Measurements from ENCODE around the gene IRX4.
"Not testable (repeated sequence)": the region's sequence is repeated elsewhere in the genome, so short reads cannot be mapped to it uniquely, and the experiment has no call there.

The IRX4 gene

DNA sequence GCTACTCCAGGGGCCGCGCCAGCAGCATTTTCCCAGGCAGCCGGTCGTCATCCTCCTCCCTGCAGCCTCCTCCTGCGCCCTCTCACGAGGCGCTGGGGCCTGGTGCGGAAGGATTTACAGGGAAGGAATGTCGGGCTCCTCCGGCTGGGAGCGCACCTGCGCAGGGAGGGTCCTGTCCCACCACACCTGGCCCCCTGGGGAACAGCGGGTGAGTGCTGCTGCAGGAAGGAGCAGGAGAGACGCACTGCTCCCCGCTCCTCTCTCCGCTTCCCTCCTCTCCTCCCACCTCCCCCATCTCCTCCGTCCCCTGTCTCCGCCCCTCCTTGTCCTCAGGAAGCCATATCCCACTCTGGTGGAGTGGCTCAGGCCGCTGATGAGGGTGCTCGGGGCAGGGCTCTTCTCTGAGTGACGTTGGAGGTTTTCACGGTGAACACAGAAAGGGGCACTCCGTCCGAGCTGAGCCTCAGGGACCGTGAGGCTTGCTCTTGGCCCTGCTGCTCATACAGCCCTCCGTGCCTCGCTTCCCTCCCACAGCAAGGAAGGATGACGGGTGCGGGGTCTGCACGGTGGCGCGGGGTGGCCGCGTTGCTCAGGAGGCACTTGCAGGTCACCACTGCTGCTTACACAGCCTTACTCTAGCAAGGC, 31.3 kb downstream of the IRX4 start:
- no peak overlapping the region for H3K9ac ChIP-seq (ENCODE audit: low read depth in 1 of 2, low read length in 2 of 2)
- no peak overlapping the region for H3K27ac ChIP-seq (ENCODE audit: low read depth in 2 of 2, low read length in 2 of 2)
- H3K9me3 ChIP-seq (ENCODE audit: control insufficient read depth in 2 of 2, low read length in 2 of 2), result no peaks in the 10 kb centered on the region
- peaks cover 14 to 17% of the 10 kb centered on the region in 2 donors for H3K27me3 ChIP-seq (ENCODE audit: control insufficient read depth in 2 of 2, insufficient read depth in 2 of 2, low read length in 2 of 2)
- H3K4me3 ChIP-seq (ENCODE audit: low read length in 2 of 2), result no peak overlapping the region
- H3K4me1 ChIP-seq (ENCODE audit: control insufficient read depth in 2 of 2, insufficient read depth in 2 of 2, low read length in 2 of 2), result no peaks in the 10 kb centered on the region
- no peaks in the 10 kb centered on the region for H3K36me3 ChIP-seq (ENCODE audit: control insufficient read depth in 2 of 2, insufficient read depth in 2 of 2, low read length in 2 of 2)

DNA sequence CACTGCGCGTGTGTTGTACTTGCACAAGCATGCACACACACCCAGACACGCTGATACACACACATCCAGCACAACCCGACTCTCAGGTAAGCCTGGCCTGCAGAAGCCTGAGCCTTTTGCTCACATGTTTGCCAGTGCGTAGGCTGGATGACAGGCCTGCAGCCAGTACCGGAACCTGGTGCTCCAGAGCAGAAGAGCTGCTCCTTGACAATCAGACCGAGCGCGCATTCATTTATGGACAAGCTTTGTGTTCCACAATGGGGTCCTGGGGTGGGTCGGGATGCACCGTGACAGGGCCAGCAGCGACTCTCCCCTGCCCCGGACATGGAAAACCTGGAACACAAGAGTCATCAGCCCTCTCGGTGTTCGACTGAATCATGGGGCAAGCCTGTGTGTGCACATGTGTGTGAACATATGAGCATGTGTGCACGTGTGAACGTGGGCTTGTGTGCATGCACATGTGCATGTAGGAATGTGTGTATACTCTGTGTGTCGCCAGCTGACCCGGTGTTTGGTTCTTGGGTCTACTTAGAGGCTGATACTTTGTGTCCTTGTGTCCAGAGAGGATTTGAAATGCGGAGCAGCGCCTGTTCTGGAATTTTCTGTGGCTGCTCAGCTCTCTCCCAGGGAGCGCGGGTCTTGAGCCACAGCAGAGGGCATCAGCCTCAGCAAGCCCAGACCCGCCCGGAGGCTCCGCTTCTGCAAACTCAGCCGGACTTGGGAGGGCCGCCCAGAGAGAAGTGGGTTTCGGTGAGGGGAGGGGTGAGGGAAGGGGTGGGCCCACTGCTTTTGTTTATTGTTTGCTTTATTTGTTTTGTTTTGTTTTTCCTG, 32.2 kb downstream of the IRX4 start:
- Histone ChIP-seq H3K4me3 (ENCODE audit: low read length in 2 of 2) (no peak overlapping the region), H3K9ac (ENCODE audit: low read depth in 1 of 2, low read length in 2 of 2) (no peak overlapping the region), H3K27me3 (ENCODE audit: control insufficient read depth in 2 of 2, insufficient read depth in 2 of 2, low read length in 2 of 2) (peaks cover 14 to 17% of the 10 kb centered on the region in 2 donors), H3K4me1 (ENCODE audit: control insufficient read depth in 2 of 2, insufficient read depth in 2 of 2, low read length in 2 of 2) (no peaks in the 10 kb centered on the region), H3K27ac (ENCODE audit: low read depth in 2 of 2, low read length in 2 of 2) (no peak overlapping the region), H3K36me3 (ENCODE audit: control insufficient read depth in 2 of 2, insufficient read depth in 2 of 2, low read length in 2 of 2) (no peaks in the 10 kb centered on the region), H3K9me3 (ENCODE audit: control insufficient read depth in 2 of 2, low read length in 2 of 2) (no peaks in the 10 kb centered on the region)

DNA sequence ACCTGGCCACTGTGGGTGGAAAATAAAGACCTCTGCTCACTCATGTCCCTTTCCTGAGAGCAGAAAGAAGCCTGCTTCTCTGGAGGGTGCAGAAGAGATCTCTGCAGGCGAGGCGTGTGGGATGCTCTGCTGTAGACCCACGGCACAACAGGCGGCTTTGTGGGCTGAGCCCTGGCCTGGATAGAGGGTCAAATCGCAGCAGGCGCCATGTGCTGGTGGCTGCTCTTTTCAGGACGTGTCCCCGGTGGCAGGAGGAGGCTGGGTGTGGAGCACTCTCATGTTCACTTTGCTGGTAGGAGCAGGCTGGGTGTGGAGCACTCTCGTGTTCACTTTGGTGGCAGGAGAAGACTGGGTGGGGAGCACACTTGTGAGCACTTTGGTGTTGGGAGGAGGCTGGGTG, 35.1 kb downstream of the IRX4 start:
- H3K9ac ChIP-seq (ENCODE audit: low read depth in 1 of 2, low read length in 2 of 2), result no peak overlapping the region
- no peaks in the 10 kb centered on the region for H3K36me3 ChIP-seq (ENCODE audit: control insufficient read depth in 2 of 2, insufficient read depth in 2 of 2, low read length in 2 of 2)
- H3K27ac ChIP-seq (ENCODE audit: low read depth in 2 of 2, low read length in 2 of 2), result no peak overlapping the region
- no peaks in the 10 kb centered on the region for H3K9me3 ChIP-seq (ENCODE audit: control insufficient read depth in 2 of 2, low read length in 2 of 2)
- no peaks in the 10 kb centered on the region for H3K4me1 ChIP-seq (ENCODE audit: control insufficient read depth in 2 of 2, insufficient read depth in 2 of 2, low read length in 2 of 2)
- H3K4me3 ChIP-seq (ENCODE audit: low read length in 2 of 2), result no peak overlapping the region
- H3K27me3 ChIP-seq (ENCODE audit: control insufficient read depth in 2 of 2, insufficient read depth in 2 of 2, low read length in 2 of 2), result peaks cover 11 to 12% of the 10 kb centered on the region in 2 donors

DNA sequence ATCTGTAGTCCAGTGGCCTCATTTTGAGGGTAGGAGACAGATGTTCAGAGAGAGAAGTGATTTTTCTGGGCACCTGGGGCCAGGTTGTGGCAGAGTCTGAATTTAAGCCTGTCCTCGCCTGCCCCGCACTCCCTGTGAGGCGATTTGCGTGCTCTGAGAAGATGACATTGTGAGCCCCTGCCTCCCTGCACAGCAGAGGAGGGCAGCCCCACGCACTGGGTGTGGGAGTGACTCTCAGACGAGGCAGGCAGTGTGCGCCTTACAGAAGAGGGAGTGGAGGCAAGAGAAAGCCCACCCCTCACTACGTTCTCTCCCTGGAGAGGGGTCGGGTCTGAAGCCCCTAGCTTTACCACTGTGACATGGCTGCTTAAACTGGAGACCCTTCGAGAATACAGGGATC, 35.7 kb downstream of the IRX4 start:
- Histone ChIP-seq H3K27ac (ENCODE audit: low read depth in 2 of 2, low read length in 2 of 2) (no peak overlapping the region), H3K4me1 (ENCODE audit: control insufficient read depth in 2 of 2, insufficient read depth in 2 of 2, low read length in 2 of 2) (no peaks in the 10 kb centered on the region), H3K27me3 (ENCODE audit: control insufficient read depth in 2 of 2, insufficient read depth in 2 of 2, low read length in 2 of 2) (peaks cover 12% of the 10 kb centered on the region in 2 donors), H3K4me3 (ENCODE audit: low read length in 2 of 2) (no peak overlapping the region), H3K9ac (ENCODE audit: low read depth in 1 of 2, low read length in 2 of 2) (no peak overlapping the region), H3K9me3 (ENCODE audit: control insufficient read depth in 2 of 2, low read length in 2 of 2) (no peaks in the 10 kb centered on the region), H3K36me3 (ENCODE audit: control insufficient read depth in 2 of 2, insufficient read depth in 2 of 2, low read length in 2 of 2) (no peaks in the 10 kb centered on the region)

DNA sequence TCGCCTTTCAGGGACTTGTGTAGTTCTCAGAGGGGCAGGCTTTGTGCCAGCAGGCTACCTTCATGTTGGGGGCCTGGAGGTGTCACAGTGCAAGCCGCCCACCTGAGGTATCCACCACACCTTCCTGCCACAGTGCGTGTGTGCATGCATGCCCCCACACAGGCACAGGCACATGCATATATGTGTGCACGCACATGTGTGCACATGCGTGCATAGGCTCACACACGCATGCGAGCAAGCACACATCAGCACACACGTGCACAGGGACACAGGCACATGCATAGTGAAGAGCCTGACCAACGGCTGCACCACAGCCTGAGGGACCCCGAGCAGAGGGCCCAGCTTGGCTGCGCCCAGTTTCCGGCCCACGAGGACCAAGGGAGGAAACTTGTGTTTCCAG, 36.1 kb downstream of the IRX4 start:
- Histone ChIP-seq H3K9me3 (ENCODE audit: control insufficient read depth in 2 of 2, low read length in 2 of 2) (no peaks in the 10 kb centered on the region), H3K36me3 (ENCODE audit: control insufficient read depth in 2 of 2, insufficient read depth in 2 of 2, low read length in 2 of 2) (no peaks in the 10 kb centered on the region), H3K4me3 (ENCODE audit: low read length in 2 of 2) (no peak overlapping the region), H3K27ac (ENCODE audit: low read depth in 2 of 2, low read length in 2 of 2) (no peak overlapping the region), H3K27me3 (ENCODE audit: control insufficient read depth in 2 of 2, insufficient read depth in 2 of 2, low read length in 2 of 2) (peaks cover 10 to 11% of the 10 kb centered on the region in 2 donors), H3K9ac (ENCODE audit: low read depth in 1 of 2, low read length in 2 of 2) (no peak overlapping the region), H3K4me1 (ENCODE audit: control insufficient read depth in 2 of 2, insufficient read depth in 2 of 2, low read length in 2 of 2) (no peaks in the 10 kb centered on the region)

DNA sequence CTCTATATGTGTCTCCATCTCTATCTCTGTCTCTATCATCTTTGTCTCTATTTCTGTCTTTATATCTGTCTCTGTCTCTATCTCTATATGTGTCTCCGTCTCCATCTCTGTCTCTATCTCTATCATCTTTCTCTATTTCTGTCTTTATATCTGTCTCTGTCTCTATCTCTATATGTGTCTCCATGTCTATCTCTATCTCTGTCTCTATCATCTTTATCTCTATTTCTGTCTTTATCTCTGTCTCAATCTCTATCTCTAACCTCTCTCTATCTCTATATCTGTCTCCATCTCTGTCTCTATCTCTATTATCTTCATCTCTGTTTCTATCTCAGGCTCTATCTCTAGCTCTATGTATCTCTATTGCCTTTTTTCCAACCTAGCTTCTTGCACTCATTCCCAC, 37.0 kb downstream of the IRX4 start:
- Histone ChIP-seq H3K27ac (ENCODE audit: low read depth in 2 of 2, low read length in 2 of 2) (no peak overlapping the region), H3K9me3 (ENCODE audit: control insufficient read depth in 2 of 2, low read length in 2 of 2) (no peaks in the 10 kb centered on the region), H3K4me1 (ENCODE audit: control insufficient read depth in 2 of 2, insufficient read depth in 2 of 2, low read length in 2 of 2) (no peaks in the 10 kb centered on the region), H3K9ac (ENCODE audit: low read depth in 1 of 2, low read length in 2 of 2) (no peak overlapping the region), H3K36me3 (ENCODE audit: control insufficient read depth in 2 of 2, insufficient read depth in 2 of 2, low read length in 2 of 2) (no peaks in the 10 kb centered on the region), H3K27me3 (ENCODE audit: control insufficient read depth in 2 of 2, insufficient read depth in 2 of 2, low read length in 2 of 2) (peaks cover 11 to 15% of the 10 kb centered on the region in 2 donors), H3K4me3 (ENCODE audit: low read length in 2 of 2) (no peak overlapping the region)

DNA sequence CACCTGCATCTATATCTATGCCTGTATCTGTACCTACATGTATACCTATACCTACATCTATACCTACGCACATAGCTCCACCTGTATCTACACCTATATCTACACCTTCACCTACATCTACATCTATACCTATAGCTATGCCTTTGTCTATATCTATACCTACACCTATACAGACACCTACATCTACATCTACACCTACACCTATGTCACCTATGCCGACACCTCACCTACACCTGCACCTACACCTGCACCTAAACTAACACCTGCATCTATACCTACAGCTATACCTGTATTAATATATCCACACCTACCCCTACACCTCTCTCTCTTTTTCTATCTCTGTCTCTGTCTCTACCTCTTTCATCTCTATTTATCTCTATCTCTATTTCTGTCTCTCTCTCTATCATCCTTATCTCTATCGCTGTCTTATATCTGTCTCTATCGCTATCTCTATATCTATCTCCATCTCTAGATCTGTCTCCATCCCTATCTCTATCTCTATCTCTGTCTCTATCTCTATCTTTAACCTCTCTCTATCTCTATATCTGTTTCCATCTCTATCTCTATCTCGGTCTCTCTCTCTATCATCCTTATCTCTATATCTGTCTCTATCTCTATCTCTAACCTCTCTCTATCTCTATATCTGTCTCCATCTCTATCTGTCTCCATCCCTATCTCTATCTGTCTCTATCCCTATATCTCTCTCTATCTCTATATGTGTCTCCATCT, 37.9 kb downstream of the IRX4 start:
- Histone ChIP-seq H3K27ac (ENCODE audit: low read depth in 2 of 2, low read length in 2 of 2) (no peak overlapping the region), H3K4me3 (ENCODE audit: low read length in 2 of 2) (no peak overlapping the region), H3K36me3 (ENCODE audit: control insufficient read depth in 2 of 2, insufficient read depth in 2 of 2, low read length in 2 of 2) (no peaks in the 10 kb centered on the region), H3K27me3 (ENCODE audit: control insufficient read depth in 2 of 2, insufficient read depth in 2 of 2, low read length in 2 of 2) (peaks cover 16 to 17% of the 10 kb centered on the region in 2 donors), H3K9ac (ENCODE audit: low read depth in 1 of 2, low read length in 2 of 2) (no peak overlapping the region), H3K9me3 (ENCODE audit: control insufficient read depth in 2 of 2, low read length in 2 of 2) (no peaks in the 10 kb centered on the region), H3K4me1 (ENCODE audit: control insufficient read depth in 2 of 2, insufficient read depth in 2 of 2, low read length in 2 of 2) (no peaks in the 10 kb centered on the region)

DNA sequence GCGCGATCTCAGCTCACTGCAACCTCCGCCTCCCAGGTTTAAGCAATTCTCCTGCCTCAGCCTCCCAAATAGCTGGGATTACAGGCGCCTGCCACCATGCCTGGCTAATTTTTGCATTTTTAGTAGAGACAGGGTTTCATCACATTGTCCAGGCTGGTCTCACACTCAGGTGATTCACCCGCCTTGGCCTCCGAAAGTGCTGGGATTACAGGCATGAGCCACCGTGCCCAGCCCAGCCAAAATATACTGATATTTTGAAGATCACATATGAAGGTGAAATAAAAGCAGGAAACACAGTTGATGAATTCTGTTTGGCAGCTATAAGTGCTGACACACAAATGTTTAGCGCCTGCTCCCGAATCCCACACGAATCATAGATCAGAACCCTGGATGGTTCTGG, 39.0 kb downstream of the IRX4 start:
- H3K9ac ChIP-seq (ENCODE audit: low read depth in 1 of 2, low read length in 2 of 2); H3K36me3 ChIP-seq (ENCODE audit: control insufficient read depth in 2 of 2, insufficient read depth in 2 of 2, low read length in 2 of 2); H3K27ac ChIP-seq (ENCODE audit: low read depth in 2 of 2, low read length in 2 of 2); H3K9me3 ChIP-seq (ENCODE audit: control insufficient read depth in 2 of 2, low read length in 2 of 2); H3K4me3 ChIP-seq (ENCODE audit: low read length in 2 of 2); H3K4me1 ChIP-seq (ENCODE audit: control insufficient read depth in 2 of 2, insufficient read depth in 2 of 2, low read length in 2 of 2): not testable (repeated sequence)
- peaks cover 14 to 16% of the 10 kb centered on the region in 2 donors for H3K27me3 ChIP-seq (ENCODE audit: control insufficient read depth in 2 of 2, insufficient read depth in 2 of 2, low read length in 2 of 2)

DNA sequence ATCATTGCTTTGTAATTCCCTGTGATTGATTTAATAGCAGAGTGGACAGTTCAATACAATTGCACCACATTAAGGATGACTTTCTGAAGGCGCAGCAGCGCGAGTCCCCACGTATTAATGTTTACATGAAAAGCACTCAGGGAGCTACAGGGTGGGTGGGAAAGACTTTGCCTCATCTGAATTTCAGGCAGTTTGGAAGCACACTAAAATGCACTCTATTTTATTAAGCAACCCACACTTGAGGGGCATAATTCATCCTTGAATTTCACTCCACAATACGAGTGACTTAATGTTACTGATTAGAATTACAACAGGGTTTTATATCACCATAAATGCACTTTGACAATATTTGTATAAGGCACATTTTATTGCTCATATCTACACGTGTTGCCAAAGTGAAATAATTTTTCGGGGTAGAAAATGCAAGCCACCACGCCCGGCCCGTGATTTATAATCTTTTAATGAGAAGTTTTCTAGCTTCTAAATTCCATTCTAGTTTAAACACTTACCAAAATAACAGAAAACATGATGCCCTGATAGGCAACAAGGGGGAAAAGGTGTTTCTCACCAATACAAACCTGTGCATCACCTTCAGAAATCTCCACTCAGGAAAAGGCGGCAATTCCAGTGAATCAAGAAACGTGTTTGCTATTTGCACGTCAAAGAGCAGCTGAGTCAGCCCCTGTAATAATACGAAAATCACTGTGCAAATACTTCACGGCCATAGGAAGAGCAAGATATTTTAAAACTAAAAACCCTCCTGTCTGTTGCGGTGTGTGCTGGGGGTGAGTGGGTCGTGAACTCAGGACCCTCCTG, 40.5 kb downstream of the IRX4 start:
- H3K36me3 ChIP-seq (ENCODE audit: control insufficient read depth in 2 of 2, insufficient read depth in 2 of 2, low read length in 2 of 2), result no peaks in the 10 kb centered on the region
- H3K27me3 ChIP-seq (ENCODE audit: control insufficient read depth in 2 of 2, insufficient read depth in 2 of 2, low read length in 2 of 2), result peaks cover 13 to 16% of the 10 kb centered on the region in 2 donors
- H3K9me3 ChIP-seq (ENCODE audit: control insufficient read depth in 2 of 2, low read length in 2 of 2), result no peaks in the 10 kb centered on the region
- no peak overlapping the region for H3K4me3 ChIP-seq (ENCODE audit: low read length in 2 of 2)
- H3K9ac ChIP-seq (ENCODE audit: low read depth in 1 of 2, low read length in 2 of 2), result no peak overlapping the region
- no peaks in the 10 kb centered on the region for H3K4me1 ChIP-seq (ENCODE audit: control insufficient read depth in 2 of 2, insufficient read depth in 2 of 2, low read length in 2 of 2)
- no peak overlapping the region for H3K27ac ChIP-seq (ENCODE audit: low read depth in 2 of 2, low read length in 2 of 2)

Data from mucosa of rectum (tissue), 2 donors.